ENCODE results near the gene IRF7. TPM values are rescaled to one million over a fixed set of nuclear protein-coding genes. Genes with fewer than 3 reads are reported as not detected.

Gene IRF7
- total RNA-seq, 6 experiments from 2014 or later: 27.3 to 72.8 (median 47.7) TPM

DNA sequence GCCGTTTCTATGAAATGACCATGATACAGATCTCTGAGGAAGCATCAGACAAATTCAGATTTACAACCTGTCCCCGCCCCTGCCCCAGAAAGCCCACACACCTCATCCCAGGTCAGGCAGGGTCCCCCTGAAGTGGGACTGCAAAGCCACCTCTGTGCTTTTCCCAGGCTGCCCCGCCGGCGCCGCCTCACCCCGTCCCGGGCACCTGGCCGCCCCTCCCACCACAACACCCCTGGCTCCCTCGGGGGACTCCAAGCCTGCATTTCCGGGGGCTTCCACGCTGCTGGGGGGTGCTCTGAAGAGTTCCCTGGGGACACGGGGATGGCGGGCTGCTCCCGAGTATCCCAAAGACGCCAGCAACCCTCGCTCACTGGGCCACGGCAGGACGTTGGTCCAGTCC, 44.5 kb upstream of the IRF7 start:
- no peak overlapping the region for H3K4me3 ChIP-seq
- no peaks in the 10 kb centered on the region for H3K36me3 ChIP-seq
- 73% methylated on average over 2 of the region's 19 CpGs for WGBS (ENCODE audit: insufficient coverage, low coverage, low lambda C conversion rate, missing lambda C conversion rate)
- intact Hi-C loops (cut with DNase I): loop anchor here (10.0 kb wide), 1 partner anchor 65 kb away; no protein-coding TSS in a partner anchor
- no peak overlapping the region for H3K27ac ChIP-seq
- H3K27me3 ChIP-seq: no peaks in the 10 kb centered on the region
- DNase-seq: no peak
- H3K4me1 ChIP-seq: peaks cover 0 to 51% (median 20%) of the 10 kb centered on the region in 4 donors
- no peaks in the 10 kb centered on the region for H3K9me3 ChIP-seq
- ATAC-seq: no peak
- TF ChIP-seq POLR2A (IDR thresholded peaks at IDR 0.05): no peak
- TF ChIP-seq, protein P1, sequence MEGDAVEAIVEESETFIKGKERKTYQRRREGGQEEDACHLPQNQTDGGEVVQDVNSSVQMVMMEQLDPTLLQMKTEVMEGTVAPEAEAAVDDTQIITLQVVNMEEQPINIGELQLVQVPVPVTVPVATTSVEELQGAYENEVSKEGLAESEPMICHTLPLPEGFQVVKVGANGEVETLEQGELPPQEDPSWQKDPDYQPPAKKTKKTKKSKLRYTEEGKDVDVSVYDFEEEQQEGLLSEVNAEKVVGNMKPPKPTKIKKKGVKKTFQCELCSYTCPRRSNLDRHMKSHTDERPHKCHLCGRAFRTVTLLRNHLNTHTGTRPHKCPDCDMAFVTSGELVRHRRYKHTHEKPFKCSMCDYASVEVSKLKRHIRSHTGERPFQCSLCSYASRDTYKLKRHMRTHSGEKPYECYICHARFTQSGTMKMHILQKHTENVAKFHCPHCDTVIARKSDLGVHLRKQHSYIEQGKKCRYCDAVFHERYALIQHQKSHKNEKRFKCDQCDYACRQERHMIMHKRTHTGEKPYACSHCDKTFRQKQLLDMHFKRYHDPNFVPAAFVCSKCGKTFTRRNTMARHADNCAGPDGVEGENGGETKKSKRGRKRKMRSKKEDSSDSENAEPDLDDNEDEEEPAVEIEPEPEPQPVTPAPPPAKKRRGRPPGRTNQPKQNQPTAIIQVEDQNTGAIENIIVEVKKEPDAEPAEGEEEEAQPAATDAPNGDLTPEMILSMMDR (IDR thresholded peaks at IDR 0.05): no peak

DNA sequence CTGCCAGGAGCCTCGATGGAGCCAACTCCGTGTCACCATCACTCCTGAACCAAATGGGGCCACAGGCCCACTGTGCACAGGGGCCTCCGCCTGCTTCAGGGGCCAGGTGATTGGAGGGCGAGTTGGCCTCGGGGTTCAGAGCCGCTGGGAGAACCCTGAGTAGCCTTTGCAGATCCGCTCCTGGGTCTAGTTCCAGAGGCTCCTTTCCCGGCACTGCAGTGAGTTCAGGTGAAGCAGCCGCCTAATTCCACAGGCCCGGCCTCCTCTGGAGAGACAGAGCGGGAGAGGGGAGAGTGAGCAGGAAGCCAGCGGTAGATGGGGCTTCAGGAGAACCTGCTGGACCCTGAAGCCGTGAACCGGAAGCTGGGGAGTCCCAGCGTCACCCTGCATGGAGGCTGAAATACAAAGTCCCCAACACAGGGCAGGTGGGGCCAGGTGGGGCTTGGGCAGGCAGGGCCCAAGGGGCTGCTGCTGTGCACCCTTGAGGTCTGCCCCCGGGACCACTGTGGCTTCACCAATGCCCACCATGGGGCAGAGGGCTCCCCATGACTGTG, 43.9 kb upstream of the IRF7 start:
- intact Hi-C loops (cut with DNase I): loop anchor here (10.0 kb wide), 1 partner anchor 65 kb away; no protein-coding TSS in a partner anchor
- ATAC-seq (no peak), DNase-seq (no peak)
- Histone ChIP-seq H3K4me1 (peaks cover 0 to 58% (median 24%) of the 10 kb centered on the region in 4 donors), H3K36me3 (no peaks in the 10 kb centered on the region), H3K27me3 (no peaks in the 10 kb centered on the region), H3K9me3 (no peaks in the 10 kb centered on the region), H3K27ac (no peak overlapping the region), H3K4me3 (no peak overlapping the region)
- 95% methylated on average over 10 of the region's 16 CpGs for WGBS (ENCODE audit: insufficient coverage, low coverage, low lambda C conversion rate, missing lambda C conversion rate)
- no peak for TF ChIP-seq POLR2A (IDR thresholded peaks at IDR 0.05)
- TF ChIP-seq, protein P1 (IDR thresholded peaks at IDR 0.05): no peak

DNA sequence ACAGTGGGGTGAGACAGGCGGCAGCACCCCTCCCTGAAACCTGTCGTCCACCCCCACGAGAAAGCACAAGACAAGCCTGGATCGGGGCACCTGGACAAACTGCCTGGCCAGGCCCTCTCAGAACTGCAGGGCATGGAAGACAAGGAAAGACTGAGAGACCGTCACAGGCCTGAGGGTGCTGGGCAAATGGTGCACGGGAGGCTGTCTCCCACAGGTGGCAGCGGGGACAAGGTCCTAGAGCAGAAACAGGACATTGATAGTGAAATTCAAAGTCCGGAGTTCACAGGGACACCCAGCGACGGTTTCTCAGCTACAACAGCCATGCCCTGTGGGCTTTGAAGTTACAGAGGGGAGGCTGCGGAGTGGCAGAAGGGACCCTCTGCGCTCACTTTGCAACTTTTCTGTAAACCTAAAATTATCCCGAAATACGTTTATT, 42.0 kb upstream of the IRF7 start:
- ATAC-seq: peak; percentile 72 to 82 (median 75)
- Histone ChIP-seq H3K4me3 (peak overlapping the region in 2 of 3 donors; percentile 15 to 17), H3K27me3 (no peaks in the 10 kb centered on the region), H3K36me3 (no peaks in the 10 kb centered on the region), H3K27ac (peak overlapping the region in 2 of 3 donors; percentile 18 to 71), H3K9me3 (no peaks in the 10 kb centered on the region), H3K4me1 (peaks cover 0 to 65% (median 27%) of the 10 kb centered on the region in 4 donors)
- 14% methylated on average over 8 of the region's 14 CpGs for whole genome bisulfite sequencing (ENCODE audit: insufficient coverage, low coverage, low lambda C conversion rate, missing lambda C conversion rate)
- intact Hi-C loops (cut with DNase I): no loop called here
- DNase-seq: peak; percentile 70 to 83 (median 83)
- TF ChIP-seq, protein P1 (IDR thresholded peaks at IDR 0.05): peak in 2 of 4 donors; percentile 12 to 25
- no peak for TF ChIP-seq POLR2A (IDR thresholded peaks at IDR 0.05)

DNA sequence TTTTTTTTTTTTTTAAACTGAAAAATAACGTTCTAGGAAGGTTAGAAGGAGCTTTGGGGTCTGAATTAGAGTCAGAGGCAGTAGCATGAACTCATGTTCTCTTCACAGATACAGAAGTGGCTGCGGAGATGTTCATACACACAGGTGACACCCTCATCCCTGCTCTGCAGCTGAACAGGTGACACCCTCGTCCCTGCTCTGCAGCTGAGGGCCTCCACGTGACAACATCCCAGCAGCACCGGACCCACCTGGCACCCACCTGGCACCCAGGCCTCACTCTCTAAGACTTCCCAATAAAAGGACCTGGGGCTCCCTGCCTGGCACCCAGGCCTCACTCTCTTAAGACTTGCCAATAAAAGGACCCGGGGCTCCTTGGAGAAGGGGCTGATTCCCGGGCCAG, 41.1 kb upstream of the IRF7 start:
- TF ChIP-seq, protein P1 (IDR thresholded peaks at IDR 0.05): no peak
- no peak for TF ChIP-seq POLR2A (IDR thresholded peaks at IDR 0.05)
- WGBS (ENCODE audit: insufficient coverage, low coverage, low lambda C conversion rate, missing lambda C conversion rate): 59% methylated on average over 4 of the region's 7 CpGs
- Histone ChIP-seq H3K27ac (peak overlapping the region in 1 of 3 donors; percentile 71), H3K4me1 (peaks cover 0 to 59% (median 27%) of the 10 kb centered on the region in 4 donors), H3K36me3 (no peaks in the 10 kb centered on the region), H3K9me3 (no peaks in the 10 kb centered on the region), H3K27me3 (no peaks in the 10 kb centered on the region), H3K4me3 (no peak overlapping the region)
- no peak for DNase-seq
- intact Hi-C loops (cut with DNase I): no loop called here
- no peak for ATAC-seq
